Fibroblast of skin of scalp (primary cell): ENCODE results near the gene DHCR7. TPM values are rescaled to one million over a fixed set of nuclear protein-coding genes. Genes with fewer than 3 reads are reported as not detected.

Source experiments
- DNase-seq: peaks from one replicate; pipeline ENCODE4 v3.0.0-alpha.2; 2013
- polyA plus RNA-seq, 2 experiments: library from polyadenylated mRNA; unstranded; fragments of 120-200 nt; gene quantifications; one replicate each; pipeline ENCODE4 v1.2.1, GENCODE V29; 2013; ENCODE audit not compliant: insufficient read length in 2 of 2

DHCR7 gene, protein sequence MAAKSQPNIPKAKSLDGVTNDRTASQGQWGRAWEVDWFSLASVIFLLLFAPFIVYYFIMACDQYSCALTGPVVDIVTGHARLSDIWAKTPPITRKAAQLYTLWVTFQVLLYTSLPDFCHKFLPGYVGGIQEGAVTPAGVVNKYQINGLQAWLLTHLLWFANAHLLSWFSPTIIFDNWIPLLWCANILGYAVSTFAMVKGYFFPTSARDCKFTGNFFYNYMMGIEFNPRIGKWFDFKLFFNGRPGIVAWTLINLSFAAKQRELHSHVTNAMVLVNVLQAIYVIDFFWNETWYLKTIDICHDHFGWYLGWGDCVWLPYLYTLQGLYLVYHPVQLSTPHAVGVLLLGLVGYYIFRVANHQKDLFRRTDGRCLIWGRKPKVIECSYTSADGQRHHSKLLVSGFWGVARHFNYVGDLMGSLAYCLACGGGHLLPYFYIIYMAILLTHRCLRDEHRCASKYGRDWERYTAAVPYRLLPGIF
- polyA plus RNA-seq (2013, experiment 1 of 2; ENCODE audit: insufficient read length): 32.8 TPM
- 27.8 TPM for polyA plus RNA-seq (2013, experiment 2 of 2; ENCODE audit: insufficient read length)

GRCh38 chr11:71448257-71449171 lies at the start of gene DHCR7:
Gene DHCR7, minus strand, starts transcription at chr11:71448393. Its CDS starts 3,441 bp downstream, at chr11:71444952.
- peak; percentile 94 for DNase-seq

DNA sequence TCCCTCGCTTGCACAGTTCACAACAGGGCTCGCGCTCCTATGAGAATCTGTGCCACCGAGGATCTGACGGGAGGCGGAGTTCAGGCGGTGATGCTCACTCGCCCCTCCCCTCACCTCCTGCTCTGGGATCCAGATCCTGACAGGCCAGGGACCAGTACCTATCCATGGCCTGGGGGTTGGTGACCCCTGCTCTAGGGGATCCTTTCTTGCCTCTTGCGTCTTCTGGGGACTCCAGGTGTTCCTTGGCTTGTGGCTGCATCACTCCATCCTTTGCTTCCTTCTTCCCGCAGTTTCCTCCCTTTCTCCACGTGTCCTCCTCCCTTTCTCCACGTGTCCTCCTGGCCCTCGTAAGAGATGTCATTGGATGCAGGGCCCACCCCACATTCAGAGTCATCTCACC lies 48.2 kb upstream of the DHCR7 start:
- DNase-seq: no peak

DNA sequence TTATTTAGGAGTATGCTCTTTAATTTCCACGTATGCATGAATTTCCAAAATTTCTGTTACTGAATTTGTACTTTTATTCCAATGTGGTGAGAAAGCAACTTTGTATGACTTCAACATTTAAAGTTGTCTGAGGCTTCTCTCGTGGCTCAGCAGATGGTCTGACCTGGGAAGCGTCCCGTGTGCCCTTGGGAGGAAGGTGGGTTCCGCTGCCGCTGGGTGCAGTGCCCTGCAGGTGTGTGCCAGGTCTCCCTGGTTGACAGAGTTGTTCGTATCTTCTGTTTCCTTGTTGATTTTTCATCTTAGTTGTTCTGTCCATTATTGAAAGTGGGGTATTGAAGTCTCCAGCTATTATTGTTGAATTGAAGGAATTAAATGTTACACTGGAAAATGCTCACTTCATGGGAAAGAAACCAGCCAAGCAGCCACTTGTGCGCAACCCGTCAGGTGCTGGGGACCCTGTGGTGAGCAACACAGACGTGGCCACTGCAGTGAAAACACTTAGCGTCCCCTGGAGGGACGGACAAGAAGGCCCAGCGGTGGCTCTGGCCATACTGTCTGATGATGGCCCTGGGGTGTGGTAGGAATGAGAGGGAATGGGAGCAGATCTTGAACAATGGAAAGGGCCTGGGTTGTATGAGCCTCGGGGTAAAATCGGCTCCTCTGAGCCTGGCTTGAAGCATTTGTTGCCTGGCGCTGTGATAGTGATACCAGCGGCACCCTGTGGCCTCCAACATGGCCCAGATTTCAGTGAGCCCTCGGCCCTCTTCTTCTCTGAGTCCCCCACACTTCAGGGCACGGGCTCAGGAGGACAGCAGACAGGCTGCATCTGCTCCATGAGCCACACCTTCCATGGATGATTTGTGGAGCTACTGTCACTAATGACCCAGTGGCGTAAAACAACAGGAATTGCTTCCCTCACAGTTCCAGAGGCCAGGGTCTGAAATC lies 47.4 kb upstream of the DHCR7 start:
- no peak for DNase-seq

GRCh38 chr11:71491940-71492339 lies 43.7 kb upstream of the DHCR7 start:
- DNase-seq: no peak

- no peak for DNase-seq
Observed at GRCh38 chr11:71491531-71491930, 43.3 kb upstream of the DHCR7 start.

DNA sequence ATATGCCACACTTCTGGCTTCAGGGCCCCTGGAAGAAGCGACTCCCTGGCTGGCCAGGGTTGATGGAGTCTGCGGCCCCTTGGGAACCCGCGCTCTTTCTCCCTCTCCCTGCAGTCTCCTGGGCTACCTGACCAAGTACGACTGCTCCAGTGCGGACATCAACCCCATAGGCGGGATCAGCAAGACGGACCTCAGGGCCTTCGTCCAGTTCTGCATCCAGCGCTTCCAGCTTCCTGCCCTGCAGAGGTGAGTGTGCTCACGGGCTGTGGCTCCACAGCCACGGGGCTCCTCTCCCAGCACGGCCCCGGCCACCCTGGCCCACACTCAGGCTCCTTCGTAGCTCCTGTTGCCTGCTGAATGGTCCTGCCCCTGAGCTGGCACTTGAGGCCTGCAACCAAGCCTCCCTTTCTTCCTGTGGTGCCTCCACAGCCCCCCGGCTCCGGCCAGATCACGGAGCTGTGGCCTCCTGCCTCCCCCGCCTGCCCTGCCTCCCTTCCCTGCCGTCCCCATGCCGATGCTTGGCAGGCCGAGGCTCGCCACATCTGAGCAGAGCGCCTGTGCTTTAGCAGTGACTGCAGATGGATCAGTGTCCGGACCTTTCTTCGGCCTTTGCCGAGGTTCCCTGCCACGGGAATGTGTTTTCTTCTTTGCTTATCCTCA lies 42.7 kb upstream of the DHCR7 start:
- DNase-seq: no peak

DNA sequence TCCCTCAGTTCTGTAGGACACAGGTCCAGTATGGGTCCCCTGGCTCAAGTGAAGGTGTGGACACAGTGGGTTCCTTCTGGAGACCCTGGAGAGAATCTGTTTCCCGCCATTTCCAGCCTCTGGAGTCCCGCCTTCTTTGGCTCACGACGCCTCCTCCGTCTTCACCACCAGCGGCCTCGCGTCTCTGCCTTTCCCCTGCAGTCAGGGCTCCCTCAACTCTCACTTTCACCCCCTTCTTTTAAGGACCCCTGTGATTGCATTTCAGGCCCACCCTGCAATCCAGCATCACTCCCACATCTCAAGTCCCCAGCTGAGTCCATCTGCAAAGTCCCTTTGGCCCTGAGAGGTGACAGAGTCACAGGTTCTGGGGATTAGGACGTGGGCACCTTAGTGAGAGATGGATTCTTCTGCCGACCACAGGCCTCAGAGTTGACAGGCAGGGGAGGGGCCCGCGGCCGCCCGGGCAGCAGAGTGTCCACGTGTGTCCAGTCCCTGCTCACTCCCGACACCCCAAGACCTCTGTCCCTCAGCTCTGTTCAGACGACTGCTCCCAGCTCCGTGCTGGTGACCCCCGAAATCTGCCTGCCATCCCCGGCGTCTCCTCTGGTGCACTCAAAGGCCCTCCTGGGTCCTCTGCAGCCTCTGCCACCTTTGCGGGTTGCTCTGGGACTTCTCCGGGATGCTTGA lies 42.0 kb upstream of the DHCR7 start:
- no peak for DNase-seq

DNA sequence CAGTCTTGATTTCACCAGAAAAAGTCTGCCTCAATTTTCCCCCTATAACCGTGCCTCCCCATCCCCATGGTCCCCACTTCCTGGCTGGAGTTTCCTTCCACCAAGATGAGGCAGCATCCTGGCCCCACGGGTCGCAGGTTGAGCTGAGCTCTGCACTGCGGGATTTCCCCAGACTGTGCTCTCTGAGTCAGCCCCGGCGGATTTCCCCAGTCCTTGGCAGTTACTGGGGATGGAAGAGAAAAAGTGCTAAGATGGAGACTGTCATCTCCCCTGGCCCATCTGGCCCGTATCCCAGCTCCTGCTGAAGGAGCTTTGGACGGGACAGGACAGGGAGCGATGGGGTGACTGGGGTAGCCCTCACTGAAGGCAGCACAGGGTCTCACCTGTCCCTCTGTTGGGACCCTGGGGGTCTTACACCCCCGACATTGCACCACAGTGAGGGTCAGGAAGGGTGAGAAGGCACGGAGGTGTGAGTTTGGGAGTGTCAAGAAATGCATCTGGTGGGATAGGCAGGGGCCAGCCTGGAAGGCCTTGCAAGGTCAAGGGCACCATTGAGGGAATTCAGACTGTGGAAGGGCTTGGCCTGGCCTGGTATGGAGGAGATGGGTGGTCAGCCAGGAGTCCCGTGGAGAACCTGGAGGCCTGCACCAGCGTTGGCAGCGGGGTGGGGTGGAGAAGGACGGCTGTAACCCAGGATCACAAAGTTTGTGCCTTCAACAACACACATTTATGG lies 41.3 kb upstream of the DHCR7 start:
- DNase-seq: peak; percentile 5

GRCh38 chr11:71488681-71489270 lies 40.6 kb upstream of the DHCR7 start:
- DNase-seq: no peak

GRCh38 chr11:71486320-71486719 lies 38.1 kb upstream of the DHCR7 start:
- DNase-seq: no peak

GRCh38 chr11:71485466-71485865 lies 37.3 kb upstream of the DHCR7 start:
- no peak for DNase-seq

- no peak for DNase-seq
Observed at GRCh38 chr11:71485063-71485399, 36.8 kb upstream of the DHCR7 start.

DNA sequence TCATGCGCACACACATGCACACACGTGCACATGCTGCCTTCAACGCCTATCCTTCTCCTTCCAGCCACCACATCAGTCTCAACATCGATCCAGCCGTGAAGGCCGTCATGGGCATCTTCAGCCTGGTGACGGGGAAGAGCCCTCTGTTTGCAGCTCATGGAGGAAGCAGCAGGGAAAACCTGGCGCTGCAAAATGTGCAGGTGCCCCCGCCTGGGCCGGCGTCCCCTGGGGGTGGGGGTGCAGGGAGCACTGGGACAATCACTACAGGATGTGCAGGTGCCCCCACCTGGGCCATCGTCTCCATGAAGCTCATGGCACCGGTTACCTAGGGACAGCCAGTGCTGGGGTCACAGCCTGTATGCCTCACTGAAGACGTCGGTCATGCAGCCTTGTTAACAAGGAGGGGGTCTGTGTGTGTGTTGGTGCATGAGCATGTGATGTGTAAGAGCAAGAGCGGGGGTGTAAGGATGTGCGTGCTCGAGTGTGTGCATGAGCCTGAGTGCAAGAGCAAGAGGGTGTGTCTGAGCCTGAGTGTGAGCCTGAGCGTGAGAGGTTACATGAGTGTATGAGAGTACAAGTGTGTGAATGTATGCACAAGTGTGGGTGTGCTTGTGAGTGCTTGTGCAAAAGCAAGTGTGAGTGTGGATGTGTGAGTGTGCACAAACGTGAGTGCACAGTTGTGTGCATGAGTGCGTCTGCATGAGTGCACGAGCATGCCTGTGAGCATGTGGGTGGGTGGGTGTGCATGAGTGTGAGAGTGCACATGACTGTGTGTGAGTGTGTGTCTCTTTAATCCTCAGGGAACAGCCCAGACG lies 36.3 kb upstream of the DHCR7 start:
- DNase-seq: no peak

DNA sequence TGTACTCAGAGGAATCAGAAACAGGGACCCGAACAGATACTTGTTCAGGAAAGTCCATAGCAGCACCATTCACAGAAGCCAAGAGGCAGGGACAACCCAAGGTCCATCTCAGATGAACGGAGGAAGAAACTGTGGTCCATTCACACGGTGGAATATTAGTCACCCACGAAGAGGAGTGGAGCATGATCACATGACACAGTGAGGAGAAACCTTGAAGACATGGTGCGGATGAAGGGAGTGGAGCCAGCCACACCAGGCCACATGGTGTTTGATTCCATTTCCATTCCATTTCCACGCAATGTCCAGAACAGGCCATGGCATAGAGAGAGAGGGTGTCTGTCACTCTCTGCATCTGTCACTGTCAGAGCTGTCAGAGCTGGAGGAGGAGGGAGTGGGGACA lies 35.5 kb upstream of the DHCR7 start:
- no peak for DNase-seq

GRCh38 chr11:71482746-71483364 lies 34.7 kb upstream of the DHCR7 start:
- no peak for DNase-seq

DNA sequence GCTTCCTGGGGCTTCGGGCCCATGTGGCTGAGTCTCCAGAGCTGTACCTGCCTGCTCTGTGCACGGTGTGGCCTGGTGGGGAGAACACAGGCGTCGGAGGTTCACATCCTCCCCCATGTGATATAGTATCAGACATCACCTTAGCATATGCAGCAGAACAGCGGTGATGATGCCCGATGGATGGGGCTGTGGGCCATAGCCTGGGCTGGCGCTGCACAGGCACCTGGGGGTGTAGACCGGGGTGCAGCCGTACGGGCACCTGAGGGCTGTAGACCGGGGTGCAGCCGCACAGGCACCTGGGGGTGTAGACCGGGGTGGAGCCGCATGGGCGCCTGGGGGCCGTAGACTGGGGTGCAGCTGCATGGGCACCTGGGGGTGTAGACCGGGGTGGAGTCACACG lies 34.0 kb upstream of the DHCR7 start:
- no peak for DNase-seq

DNA sequence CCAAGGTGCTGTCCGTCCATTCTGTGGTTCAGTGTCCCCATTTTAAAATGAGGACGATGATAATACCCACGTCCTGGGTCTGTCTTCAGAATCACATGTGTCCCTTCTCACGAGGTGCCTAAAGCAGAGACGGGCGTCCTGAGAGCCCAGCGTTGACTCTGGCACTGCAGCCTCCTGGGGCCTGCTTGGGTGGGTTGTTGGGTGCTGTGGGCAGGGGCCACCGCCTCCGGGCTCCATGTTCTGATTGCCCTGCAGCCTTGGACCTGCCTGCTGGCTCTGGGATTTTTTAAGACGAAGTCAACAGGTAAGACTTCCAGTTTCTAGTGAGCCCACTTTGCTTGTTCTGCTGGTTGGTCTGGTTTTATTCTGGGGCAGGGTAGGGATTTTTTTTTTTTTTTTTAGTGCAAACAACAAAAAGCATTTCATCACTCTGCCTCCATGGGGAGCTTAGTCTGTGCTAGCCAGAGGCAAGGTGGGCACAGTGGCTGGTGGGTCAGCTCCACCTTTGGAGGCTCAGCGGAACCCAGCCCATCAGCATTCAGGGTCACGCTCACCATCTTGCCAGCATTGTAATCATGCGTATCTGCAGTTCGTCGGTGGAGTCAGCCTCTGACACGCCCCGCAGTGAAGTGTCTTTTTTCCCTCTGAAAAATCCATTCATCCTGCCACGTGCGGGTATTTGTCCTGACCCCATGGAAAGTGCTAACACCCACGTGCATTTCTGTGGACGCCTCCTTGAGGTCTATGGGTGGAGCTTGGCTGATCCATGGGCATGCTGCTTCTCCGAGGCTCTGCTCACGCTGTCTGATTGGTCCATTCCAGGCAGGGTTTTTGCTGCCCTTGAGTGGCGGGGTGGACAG lies 33.1 kb upstream of the DHCR7 start:
- DNase-seq: no peak

DNA sequence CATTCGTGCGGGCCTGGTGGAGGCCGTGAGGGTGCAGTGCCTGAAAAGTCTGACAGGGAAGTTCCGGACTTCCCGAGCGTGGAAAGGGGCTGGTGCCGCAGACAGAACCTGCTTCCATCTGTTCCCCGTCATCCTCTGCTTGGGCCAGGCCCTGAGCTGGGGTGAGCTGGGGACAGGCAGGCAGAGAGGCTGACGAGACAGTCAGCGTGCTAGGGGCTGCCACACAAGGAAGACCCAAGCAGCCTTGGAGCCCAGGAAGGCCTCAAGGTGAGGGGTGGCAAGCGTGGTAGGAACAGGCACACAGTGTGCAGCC lies 30.3 kb upstream of the DHCR7 start:
- no peak for DNase-seq
